ENCODE data around the gene MYO1C.
A peak's percentile ranks its signal among the peaks of the same experiment; 100 is the strongest.

Gene MYO1C

DNA sequence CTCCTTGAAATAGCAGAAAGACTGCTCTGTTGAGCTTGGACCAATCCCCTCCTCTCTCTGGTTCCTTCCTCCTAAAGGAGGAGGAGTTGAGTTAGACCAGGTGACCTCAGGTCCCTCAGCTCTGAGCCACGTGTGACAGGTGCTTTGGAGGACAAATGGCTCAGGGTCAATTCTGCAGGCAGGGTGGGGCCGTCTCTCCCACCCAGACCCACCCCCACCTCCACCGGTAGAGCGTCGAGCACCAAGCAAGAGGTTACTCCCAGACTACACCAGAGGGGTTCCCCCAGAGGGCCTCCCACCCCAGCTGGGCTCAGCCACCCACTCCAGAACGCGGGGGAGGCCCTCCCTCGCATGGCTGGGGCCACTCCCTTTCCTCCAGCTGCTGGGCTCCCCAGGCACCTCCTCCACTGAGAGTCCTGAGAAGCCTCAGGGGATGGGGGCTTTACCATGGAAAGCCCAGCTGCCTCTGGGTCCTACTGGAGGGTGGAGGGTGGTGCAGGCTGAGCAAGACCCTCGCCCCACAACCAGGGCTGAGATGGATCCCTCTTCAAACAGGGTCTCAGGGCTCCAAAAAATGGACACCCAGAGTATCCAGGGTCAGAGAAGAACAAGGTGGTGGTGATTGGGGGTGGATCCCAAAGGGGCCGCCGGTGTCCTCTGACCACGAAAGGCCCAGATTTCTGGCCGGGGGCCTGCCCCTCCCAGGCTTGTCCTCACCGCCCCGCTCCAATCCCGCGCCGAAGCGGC is 7.6 kb downstream of the MYO1C start:
- peak; percentile 84 for DNase-seq (ENCODE audit: low read depth, low spot score)

- no peak for DNase-seq (ENCODE audit: low read depth, low spot score)
Measured at GRCh38 chr17:1484060-1484535, 8.4 kb downstream of the MYO1C start.

GRCh38 chr17:1482680-1483079 is 9.8 kb downstream of the MYO1C start:
- DNase-seq (ENCODE audit: low read depth, low spot score), result no peak

GRCh38 chr17:1481736-1482135 is 10.8 kb downstream of the MYO1C start:
- DNase-seq (ENCODE audit: low read depth, low spot score), result no peak

DNA sequence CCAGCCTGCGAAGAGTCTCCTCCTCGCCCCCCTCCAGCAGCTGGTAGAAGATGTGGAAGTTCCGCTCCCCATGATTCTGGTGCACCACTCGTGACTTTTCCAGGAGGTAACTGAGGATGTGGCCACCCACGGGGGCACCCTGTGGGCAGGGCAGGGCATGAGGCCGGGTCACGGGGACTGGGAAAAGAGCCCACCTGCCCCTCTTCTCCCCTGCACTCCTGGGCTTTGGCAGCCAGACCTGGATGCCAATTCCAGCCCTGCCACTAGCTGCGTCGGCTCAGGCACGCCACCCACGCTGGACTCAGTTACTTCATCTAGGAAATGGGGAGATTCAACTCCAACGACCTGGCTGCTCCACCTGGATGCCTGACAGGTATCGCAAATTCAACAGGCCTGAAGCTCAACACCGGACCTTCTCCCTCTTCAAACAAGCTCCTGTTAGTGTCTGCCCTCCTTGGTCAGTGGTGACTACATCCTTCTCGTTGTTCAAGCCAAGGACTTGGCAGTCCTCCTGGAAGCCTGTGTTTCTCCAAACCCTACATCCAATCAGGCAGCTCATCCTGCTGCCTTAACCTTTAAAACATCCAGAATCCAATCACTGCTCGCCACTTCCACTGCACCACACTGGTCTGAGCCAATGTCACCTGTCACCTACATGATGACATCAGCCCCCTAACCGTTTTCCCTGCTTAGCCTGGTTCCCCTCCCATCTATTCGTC is 11.6 kb downstream of the MYO1C start:
- DNase-seq (ENCODE audit: low read depth, low spot score), result no peak

GRCh38 chr17:1478418-1478817 is 14.1 kb downstream of the MYO1C start:
- DNase-seq (ENCODE audit: low read depth, low spot score), result no peak

DNA sequence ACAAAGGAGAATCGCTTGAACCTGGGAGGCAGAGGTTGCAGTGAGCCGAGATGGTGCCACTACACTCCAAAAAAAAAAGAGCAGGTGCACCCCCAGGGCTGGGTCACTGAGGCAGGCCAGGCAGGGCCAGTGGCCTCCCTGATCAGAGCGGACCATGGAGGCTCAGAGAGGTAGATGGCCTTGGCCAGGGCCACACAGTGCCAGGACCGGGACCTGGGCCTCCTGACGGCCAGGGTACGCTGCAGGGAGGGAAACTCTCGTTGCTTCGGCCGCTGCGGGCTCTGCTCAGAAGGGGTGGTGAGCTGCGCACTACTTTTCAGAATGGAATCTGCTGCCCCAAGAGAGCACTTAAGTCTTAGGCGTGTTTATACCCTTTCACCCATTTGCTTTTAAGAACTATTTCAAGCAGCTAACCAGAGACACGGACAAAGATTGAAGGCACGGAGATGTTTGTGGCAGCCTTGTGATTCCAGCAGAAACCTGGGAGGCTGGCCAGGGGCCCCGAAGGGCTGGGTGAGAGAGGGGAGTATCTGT is 17.1 kb downstream of the MYO1C start:
- no peak for DNase-seq (ENCODE audit: low read depth, low spot score)

GRCh38 chr17:1474402-1475189 is 17.9 kb downstream of the MYO1C start:
- DNase-seq (ENCODE audit: low read depth, low spot score), result no peak

GRCh38 chr17:1473841-1474240 is 18.6 kb downstream of the MYO1C start:
- DNase-seq (ENCODE audit: low read depth, low spot score), result no peak

DNA sequence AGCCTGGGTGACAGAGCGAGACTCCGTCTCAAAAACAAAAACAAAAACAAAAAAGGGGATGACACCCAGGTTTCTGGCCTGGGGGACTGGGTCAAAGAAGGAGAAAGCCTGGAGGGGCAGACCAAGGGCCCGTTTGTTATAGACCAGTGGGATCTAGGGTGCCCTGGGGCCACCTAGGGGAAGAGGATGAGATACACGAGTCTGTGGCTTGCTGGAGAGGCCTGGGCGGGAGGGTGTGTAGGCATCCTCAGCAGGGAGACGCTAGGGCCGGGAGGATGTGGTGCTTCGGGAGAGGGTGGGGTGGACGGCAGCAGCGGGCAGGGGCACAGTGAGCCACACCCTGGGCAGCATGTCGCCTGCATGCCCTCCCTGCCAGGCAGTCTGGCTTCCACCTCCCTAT is 19.3 kb downstream of the MYO1C start:
- no peak for DNase-seq (ENCODE audit: low read depth, low spot score)

DNA sequence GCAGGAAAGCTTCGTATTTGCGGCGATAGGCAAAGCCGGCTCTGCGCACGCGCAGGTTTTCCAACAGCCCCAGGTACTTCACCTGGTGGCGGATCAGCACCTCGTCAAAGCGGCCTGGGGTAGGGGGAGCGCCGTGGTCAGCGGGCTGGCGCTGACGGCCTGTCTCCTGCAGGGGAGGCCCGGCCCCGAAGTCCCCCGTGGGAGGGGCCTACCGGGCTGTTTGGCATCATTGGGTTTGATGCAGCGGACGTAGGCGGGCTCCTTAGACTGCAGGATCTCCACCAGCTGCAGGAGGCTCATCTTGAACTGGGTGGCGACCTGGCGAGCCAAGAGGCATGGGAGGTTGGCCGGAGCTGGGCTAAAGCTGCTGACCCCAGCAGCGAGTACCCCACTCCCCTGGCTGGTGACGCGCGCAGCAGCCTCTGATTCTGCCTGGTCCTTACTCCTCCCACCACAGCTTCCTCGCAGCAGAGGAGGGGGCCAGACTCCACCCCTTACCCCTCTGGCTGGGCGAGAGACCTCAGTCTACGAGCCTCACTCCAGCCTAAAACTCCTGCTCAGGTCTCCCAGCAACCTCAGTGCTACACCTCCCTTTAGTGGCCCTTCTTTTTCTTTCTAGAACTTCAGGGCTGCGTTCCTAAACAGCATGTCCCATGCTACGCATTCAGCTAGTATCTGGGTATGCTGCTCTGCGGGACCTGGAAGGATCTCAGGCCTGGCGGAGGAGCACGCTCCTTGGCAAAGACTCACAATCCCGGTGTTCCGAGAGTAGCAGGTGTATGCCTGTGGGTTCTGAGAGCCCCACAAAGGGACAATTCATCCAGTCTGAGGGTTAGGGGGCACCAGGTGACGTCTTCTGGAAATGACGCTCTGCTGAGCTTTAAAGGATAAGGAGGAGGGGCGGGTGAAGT is 20.3 kb downstream of the MYO1C start:
- DNase-seq (ENCODE audit: low read depth, low spot score), result peak; percentile 44

- DNase-seq (ENCODE audit: low read depth, low spot score), result no peak
Measured at GRCh38 chr17:1471490-1471889, 21.0 kb downstream of the MYO1C start.

DNA sequence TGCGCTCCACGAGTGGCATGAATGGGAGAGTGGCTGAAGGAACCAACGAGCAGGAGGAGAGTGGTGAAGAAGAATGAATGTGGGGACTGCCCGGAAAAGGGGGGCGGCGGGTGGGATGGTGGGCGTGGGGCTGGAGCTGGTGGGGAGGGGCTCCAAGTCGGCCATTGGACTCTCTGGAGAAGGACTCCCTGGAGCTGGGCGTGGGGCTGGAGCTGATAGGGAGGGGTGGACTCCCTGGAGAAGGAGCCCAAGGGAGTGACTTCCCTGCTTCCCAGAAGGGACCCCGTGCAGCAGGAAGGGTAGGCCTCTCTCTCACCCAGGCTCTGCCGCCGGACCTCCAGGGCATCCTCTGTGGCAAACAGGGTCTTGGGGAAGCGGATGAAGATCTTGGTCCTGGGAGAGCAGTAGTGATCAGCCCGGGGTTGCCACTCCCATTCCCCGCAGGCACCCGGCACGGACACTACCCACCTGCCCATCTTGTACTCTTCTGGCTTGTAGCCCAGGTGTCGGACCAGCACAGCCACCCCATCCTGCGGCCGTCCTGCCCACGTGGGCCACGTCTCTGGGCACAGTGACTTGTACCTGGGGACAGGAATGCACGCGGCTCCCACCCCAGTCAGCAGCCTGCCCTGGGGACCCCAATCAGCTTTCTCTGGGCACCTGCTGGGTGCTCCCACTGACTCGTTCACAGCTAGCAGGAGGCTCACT is 21.6 kb downstream of the MYO1C start:
- no peak for DNase-seq (ENCODE audit: low read depth, low spot score)

GRCh38 chr17:1470071-1470754 is 22.3 kb downstream of the MYO1C start:
- no peak for DNase-seq (ENCODE audit: low read depth, low spot score)

- peak; percentile 79 for DNase-seq (ENCODE audit: low read depth, low spot score)
Measured at GRCh38 chr17:1469231-1469852, 23.1 kb downstream of the MYO1C start.

DNA sequence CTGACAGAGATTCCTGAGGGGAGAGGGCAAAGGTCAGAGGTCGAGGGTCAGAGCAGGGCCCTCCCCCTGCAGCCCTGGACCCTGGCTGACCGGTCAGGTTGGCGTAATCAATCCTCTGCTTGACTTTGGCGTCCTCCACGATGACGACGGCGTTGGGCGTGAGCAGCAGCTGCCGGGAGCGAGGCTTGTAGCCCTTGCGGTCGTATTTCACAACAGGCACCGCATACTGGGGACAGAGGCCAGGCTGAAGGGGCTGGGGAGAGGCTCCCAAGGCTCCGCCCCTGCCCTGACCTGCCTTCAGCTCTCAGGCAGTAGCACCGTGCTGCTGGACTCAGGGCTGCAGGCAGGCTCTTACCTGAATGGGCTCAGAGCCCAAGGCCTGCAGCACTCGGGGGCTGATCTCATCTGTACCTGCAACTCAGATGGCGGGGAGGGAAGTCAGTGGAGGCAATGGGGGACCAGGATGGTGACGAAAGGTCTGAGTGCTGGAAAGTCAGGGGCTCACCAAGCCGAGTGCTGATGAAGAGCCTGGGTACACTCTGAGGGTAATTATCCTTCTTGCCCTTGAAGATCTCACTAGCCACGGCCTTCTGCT is 24.5 kb downstream of the MYO1C start:
- peak; percentile 80 for DNase-seq (ENCODE audit: low read depth, low spot score)

- DNase-seq (ENCODE audit: low read depth, low spot score), result no peak
Measured at GRCh38 chr17:1467258-1467657, 25.2 kb downstream of the MYO1C start.

DNA sequence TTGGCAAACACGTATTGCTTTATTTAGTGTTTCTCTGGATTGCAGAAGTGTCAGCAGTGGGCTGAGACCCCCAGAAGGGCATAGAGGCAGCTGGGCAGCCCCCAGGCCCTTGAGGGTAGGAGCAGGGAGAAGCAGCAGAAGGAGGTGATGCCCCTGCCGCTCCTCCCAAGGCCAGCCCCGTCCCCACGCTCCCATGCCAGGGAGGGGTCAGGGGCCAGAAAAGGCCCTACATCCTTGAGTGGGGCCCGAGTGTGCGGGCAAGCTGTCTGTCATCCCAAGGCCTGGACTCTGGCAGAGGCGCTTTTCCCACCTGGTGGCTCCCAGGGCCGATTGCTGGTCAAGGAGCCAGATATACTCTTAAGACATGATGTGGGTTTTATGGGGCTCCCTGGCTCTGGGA is 28.3 kb downstream of the MYO1C start:
- no peak for DNase-seq (ENCODE audit: low read depth, low spot score)

All from ELF-1 (cell line).